Fibroblast of lung (primary cell): ENCODE measurements around the gene SUV39H1.

Experiments used
- CTCF ChIP-seq, 2 donors: IDR thresholded peaks in 1 of 2; conservative IDR thresholded peaks in 1 of 2; 1 replicate in 1 of 2; 2 replicates in 1 of 2; pipeline ENCODE4 v1.5.1; 2011 to 2012; ENCODE audit warnings: low read length in 2 of 2, control low read depth in 1 of 2, inconsistent platforms in 1 of 2, low read depth in 1 of 2, mild to moderate bottlenecking in 1 of 2
- EZH2 ChIP-seq: IDR thresholded peaks from 2 replicates; pipeline ENCODE4 v1.5.1; 2012; ENCODE audit warnings: low read length, control low read depth, mild to moderate bottlenecking; ENCODE audit errors: missing control alignments

- TF ChIP-seq CTCF (conservative IDR thresholded peaks at IDR 0.05 in 1 of 2, IDR thresholded peaks at IDR 0.05 in 1 of 2; ENCODE audit: low read depth in 1 of 2, low read length in 2 of 2): no peak
- no peak for TF ChIP-seq EZH2
Observed at GRCh38 chrX:48720577-48721250, 24.2 kb downstream of the SUV39H1 start.
